DMS53 treated with DMSO at 0.1 percent for 48 hours (cell line): ENCODE results near the gene ABHD14A.

Experiments
- DNase-seq: peaks from one replicate; lab custom pipeline; 2025; ENCODE audit not compliant: unreplicated experiment; lab: John Stamatoyannopoulos, UW

The ABHD14A gene

DNA sequence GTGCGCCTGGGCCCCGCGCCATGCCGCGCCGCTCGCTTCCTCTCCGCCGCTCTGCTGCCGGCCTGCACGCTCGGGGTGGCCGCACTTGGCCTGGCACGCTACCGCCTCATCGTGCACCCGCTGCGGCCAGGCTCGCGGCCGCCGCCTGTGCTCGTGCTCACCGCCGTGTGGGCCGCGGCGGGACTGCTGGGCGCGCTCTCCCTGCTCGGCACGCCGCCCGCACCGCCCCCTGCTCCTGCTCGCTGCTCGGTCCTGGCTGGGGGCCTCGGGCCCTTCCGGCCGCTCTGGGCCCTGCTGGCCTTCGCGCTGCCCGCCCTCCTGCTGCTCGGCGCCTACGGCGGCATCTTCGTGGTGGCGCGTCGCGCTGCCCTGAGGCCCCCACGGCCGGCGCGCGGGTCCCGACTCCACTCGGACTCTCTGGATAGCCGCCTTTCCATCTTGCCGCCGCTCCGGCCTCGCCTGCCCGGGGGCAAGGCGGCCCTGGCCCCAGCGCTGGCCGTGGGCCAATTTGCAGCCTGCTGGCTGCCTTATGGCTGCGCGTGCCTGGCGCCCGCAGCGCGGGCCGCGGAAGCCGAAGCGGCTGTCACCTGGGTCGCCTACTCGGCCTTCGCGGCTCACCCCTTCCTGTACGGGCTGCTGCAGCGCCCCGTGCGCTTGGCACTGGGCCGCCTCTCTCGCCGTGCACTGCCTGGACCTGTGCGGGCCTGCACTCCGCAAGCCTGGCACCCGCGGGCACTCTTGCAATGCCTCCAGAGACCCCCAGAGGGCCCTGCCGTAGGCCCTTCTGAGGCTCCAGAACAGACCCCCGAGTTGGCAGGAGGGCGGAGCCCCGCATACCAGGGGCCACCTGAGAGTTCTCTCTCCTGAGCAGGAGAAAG is 18.7 kb upstream of the ABHD14A start:
- peak; percentile 8 for DNase-seq

GRCh38 chr3:51957520-51958205 is 17.2 kb upstream of the ABHD14A start:
- no peak for DNase-seq

DNA sequence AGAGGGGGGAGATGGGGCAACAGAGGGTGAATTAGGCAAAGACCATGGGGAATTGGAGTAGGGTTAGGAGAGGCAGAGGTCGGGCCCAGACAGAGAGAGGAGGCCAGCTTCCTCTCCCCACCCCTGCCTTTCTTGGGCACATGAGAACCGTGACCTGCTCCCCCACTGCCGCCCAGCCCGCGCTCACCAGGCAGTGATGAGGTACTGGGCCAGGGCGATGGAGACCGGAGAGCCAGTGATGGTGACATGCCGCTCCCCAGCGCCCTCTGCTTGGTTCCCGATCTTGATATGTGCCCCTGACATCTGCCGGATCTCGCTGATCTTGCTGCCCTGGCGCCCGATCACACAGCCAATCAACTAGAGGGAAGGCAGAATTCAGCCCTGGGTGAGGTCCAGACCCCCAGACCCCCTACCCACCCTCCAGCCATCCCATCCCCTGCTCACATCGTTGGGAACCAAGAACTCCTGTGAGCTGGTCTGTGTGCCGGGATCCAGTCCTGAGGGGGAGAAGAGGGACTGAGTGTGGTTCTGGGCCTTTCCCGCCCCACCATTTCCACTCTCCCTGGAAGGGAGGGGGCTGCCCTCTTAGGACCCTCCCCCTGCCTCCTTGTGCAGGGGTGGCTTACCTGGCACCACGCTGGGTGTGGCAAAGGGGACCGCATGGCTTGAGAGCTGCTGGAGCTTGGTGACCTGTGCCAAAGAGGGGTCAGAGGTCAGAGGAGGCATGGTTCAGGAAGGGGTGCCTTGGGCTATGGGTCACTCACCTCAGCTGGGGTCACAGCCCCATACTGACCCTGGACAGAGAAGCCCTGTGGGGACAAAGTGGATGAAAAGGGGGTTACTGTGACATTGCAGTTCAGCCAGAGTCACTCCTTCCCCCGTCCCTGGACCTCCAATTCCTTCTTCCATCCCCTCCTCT is 16.0 kb upstream of the ABHD14A start:
- no peak for DNase-seq

- DNase-seq: no peak
Measured at GRCh38 chr3:51959651-51960050, 15.2 kb upstream of the ABHD14A start.

- DNase-seq: no peak
Measured at GRCh38 chr3:51960386-51960785, 14.5 kb upstream of the ABHD14A start.

GRCh38 chr3:51961011-51961410 is 13.9 kb upstream of the ABHD14A start:
- no peak for DNase-seq

GRCh38 chr3:51961602-51962569 is 13.0 kb upstream of the ABHD14A start:
- DNase-seq: no peak

- no peak for DNase-seq
Measured at GRCh38 chr3:51962854-51963530, 11.9 kb upstream of the ABHD14A start.

DNA sequence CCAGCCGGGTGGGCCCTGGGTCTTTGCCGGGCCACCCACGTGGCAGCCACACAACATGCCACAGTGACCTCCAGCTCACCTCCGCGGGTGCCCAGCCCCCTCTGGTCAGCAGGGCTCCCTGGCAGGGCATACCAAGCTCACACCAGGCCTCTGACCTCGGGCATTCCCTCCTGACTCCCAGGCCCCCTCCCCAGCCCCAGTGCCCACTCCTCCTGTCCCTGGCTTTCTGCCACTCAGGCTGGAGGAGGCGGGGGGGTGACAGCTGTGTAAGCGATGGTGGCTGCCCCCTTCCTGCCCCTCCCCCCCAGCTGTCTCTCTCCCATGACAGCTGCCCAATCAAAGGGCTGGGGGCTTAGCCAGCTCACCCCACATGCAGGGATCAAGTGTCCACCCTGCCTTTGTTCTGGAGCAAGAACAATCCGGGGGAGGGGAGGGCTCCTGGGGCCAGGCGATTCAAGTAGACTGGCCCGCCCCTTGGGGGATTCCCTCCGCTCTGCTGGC is 10.9 kb upstream of the ABHD14A start:
- no peak for DNase-seq

GRCh38 chr3:51964521-51964920 is 10.3 kb upstream of the ABHD14A start:
- DNase-seq: no peak

DNA sequence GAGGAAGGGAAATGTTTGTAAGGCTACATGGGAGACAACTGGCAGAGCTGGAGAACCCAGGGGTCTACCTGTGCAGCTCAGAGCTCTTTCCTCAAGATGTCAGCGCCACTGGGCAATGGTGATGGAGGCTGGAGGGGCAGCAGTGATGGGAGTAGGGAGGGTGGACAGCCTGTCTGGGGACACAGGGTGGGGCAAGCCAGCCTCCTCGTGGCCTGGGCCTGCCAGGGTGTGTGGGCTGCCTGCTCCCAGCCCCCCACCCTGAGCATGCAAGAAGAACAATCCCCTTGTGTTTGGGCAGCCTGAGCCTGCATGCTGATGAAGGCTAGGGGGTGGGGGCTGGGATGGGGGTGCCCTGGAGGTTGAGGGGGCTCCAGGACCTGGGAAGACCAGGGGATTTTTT is 8.8 kb upstream of the ABHD14A start:
- no peak for DNase-seq

- DNase-seq: no peak
Measured at GRCh38 chr3:51966486-51966885, 8.4 kb upstream of the ABHD14A start.

DNA sequence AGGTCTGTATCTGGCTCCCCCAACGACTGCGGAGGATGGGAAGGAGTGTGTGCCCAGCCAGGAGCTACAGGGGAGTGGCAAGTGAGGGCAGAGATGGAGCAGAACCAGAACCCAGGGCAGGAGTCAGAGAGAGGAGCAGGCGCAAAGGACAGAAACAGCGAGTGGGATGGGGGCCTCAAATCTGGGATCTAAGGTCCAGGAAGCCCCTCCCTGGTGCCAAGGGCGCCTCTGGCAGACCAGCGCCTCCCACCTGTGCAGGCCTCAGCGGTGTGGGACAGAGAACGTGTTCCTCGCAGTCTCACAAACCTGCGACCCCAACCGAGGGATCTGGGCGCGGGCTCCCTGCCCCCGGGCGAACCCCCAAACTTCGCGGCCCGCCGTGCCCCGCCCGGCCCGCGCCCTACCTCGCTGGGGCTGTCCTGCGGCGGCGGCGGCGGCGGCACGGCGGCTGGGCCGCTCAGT is 7.9 kb upstream of the ABHD14A start:
- no peak for DNase-seq

- no peak for DNase-seq
Measured at GRCh38 chr3:51967384-51968169, 7.3 kb upstream of the ABHD14A start, which contains the start of gene PCBP4. PCBP4 (minus strand) TSS chr3:51967454; CDS start chr3:51961240, 6,214 bp downstream.

GRCh38 chr3:51968170-51968775 is 6.6 kb upstream of the ABHD14A start:
- no peak for DNase-seq

DNA sequence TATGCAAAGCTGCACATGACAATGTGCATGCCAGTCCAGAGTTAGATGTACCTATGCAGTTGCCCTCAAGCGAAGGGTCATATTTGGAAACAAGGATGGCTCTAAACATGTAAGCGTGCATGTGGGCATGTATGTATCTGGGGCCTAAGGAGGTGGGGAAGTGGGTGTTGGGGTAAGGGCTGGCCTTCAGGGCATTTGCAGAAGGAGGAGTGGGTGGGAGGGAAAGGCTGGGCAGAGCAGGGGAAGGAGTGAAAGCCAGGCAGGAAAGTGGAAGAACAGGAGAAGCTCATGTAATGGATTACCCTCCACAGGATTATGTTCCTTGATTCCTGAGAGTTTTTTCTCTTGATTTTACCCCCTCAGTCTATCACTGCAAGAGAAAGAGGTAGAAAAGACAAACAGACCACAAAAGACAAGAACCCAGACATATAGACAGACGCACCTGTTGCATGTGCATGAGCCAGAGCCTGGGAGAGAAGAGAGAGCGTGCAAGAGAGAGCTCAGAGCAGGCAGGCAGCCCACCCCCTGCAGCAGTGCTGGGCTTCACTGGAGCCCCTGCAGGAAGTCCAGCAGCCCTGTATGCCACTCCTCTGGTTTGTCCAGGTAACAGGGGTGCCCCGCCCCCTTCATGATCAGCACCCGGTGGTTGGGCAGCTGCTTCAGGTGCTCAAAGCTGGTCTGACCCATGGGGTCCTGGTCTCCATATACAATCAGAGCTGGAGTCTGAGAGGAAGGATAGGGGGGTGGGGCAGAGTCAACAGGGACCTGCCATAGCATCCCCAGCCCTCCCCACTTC is 5.8 kb upstream of the ABHD14A start:
- DNase-seq: no peak

DNA sequence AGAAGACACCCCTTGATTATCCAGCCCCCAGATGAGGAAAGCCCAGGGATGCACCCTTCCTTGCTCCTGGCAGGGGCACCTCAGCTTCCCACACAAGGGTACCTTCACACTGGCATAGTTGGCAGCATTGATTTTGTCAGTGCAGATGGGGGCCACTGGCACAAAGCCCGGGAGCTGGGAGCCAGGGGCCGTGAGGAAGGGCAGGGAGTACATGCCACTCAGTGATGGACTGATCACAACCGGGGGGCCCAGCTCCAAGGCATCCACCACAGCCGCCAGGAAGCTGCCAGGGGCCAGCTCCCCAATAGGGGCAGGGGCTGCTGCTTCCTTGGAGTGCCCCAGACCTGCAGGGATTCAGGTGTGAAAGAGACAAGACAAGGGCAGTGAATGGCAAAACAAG is 5.0 kb upstream of the ABHD14A start:
- DNase-seq: no peak
